HG03280 (cell line): ENCODE results near the gene METTL23.

Source experiments
- ATAC-seq: cut with Tn5 transposase; IDR thresholded peaks from one replicate; pipeline ENCODE4 v1.9.1; 2021; ENCODE audit warnings: mild to moderate bottlenecking, moderate library complexity; ENCODE audit not compliant: unreplicated experiment

METTL23 gene

DNA sequence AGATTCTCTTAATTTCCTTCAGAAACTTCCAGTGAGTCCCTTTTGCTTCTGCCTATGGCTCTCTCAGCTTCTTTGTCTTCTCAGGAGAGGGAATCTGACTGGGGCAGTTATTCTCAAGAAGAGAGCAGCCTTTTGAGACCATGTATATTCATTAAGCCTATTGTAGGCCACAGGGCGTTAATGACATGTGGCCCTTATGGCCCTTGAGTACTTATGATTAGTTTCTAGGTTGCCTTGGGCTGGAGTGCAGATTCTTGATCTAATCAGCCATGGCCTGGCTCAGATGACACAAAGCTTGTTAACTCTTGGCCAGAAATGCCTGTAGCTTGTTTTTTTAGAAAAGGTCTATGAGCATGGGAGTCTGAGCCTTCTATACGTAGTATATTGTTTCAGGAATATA is 28.6 kb downstream of the METTL23 start:
- no peak for ATAC-seq

DNA sequence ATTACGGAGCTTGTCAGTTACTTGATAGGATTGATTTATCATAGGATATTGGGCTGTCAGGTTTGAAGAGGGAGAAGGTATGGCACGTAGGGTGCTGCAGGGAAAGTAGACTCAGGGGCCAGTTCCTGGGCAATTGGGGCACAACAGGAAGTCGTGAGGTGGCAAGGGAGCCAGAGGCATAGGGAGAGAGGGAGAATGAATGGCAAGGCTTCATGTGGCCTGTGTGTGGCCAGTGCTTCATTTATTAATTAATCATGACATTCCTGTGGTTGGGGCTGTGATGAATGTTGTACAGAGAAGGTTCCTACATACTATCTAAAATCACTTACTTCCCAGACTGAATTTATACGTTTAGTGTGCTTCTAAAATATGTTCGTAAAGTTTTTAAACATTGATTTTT is 30.6 kb downstream of the METTL23 start:
- ATAC-seq = no peak

DNA sequence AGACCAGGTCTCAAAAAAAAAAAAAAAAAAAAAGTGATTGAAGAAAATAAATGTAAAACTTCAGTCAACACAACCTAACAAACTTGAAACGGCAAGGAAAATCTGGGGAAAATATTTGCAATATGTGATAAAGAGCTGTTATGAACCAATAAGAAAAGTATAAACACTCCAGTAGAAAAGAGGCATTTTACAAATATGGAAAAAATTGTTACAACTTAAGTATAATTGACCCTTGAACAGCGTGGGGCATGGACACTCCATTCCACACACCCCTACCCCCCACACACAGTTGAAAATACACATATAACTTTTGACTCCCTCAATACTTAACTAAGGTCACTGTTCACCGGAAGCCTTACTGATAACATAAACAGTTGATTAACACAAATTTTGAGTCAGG is 31.9 kb downstream of the METTL23 start:
- no peak for ATAC-seq

DNA sequence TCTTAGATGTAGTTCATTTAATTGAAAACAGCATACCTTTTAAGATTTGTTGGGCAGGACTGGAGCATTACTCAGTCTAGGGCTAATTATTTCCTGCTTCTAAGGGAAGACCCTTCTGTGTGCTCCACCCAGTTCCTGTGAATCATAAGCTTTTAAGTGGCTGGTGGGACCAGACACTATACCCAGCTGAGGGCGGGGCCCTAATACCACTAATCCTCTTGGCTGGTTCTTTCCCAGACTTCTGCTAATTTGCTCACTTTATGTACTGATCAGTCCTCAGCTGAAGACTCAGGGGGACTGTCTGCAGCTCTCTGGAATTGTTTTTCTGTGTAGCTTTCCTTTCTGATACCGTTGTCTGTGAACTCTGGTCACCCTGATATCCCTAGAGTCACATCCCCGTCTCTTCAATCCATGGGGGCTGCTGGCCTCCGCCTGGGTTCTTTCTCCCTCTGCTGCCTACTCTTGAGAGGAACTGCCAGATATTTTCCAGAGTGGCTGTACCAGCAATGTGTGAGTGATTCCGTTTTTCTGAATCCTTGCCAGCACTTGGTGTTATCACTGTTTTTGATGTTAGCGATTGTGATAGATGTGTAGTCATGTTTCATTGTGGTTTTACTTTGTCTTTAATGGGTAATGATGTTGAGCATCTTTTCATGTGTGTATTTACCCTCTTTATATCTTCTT is 46.3 kb downstream of the METTL23 start:
- ATAC-seq = no peak

DNA sequence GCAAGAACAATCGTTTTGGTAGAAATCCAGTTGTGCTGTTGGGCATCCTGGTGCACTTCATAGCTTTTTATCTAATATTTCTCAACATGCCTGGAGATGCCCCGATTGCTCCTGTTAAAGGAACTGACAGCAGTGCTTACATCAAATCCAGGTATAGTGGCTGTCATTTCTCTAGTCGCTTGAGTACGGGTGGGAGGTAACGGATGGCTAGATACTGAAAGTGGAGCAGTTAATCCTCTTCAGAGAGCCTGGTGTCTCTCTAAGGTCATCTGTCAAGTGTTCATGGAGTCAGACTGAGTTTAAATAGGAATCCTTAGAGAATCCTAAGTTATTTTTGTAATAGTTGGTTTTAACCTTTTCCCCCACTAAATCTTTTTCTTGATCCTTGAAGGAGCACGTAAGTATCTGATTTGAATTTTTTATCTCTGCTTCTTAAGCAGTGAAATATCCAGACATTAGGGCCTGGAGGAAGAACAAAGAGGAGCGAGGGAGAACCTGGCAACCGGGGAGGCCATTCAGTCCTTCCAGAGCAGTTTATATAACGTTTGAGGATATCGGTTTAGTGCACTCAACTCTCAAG is 48.5 kb downstream of the METTL23 start:
- no peak for ATAC-seq

DNA sequence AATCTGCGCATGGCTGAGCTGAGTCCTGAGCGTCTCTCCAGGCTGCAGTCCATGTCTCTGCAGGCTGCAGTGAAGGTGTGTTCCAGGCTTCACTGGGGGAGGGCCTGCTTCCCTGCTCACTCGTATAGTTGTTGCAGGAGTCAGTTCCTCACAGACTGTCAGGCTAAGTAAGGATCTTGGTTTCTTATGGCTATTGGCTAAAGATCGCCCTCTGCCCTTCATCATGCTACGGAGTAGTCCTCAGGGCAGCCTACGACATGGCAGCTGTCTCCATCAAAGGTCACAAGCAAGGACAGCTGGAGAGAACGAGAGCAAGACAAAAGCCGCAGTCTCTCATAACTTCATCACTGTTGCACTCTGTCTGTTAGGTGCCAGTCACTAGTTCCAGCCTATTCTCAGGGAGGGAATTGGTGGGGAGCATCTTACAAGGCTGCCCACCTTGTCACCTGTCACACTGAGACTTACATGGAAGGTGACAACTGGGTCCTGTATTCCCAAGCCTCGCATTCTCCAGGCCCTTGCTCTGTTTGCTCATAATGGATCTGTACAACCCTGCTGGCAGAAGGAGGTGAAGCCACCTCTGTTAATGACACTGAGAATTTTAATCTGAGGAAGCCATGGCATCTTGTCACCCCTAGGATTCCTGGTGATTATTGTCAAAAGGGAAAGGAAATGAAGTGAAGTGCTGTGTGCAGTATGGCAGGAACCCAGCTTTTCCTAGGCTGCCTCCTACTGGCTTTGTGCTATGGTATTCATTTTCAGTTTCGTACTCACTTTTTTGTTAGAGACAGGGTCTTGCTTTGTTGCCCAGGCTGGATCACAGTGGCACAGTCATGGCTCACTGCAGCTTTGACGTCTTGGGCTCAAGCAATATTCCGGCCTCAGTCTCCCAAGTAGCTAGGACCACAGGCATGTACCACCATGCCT is 54.7 kb downstream of the METTL23 start:
- ATAC-seq = no peak

DNA sequence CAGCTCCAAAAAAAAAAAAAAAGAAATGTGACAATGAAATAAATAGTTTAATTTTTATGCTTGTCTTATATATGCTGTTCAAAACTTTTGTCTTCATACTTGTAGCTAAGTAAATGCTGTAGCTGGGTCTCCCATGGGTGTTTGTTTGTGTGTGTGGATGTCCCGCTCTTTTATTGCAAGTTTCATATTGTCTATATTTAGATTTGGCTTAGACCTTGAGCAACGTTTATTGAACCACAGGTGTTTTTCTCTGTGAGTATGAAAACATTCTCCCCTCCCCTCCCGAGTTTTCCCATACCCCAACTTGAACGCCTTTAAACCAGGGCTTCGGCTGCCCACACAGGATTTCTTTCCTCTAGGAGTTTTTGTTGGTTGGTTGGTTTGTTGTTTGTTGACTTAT is 56.5 kb downstream of the METTL23 start:
- ATAC-seq = no peak
